OCI-LY3 (cell line): ENCODE data around the gene GAK.

Experiments used
- H2AFZ ChIP-seq: fragments of 200-600, 300-600 bp; shearing (Covaris generic); 2 replicates; pipeline ENCODE4 v1.6.0; 2014; ENCODE audit warnings: antibody characterized with exemption, low read depth, low read length
- H3K27ac ChIP-seq: fragments of 200-600, 300-600 bp; sonication (generic); 2 replicates; pipeline ENCODE4 v1.5.1; 2014; ENCODE audit warnings: mild to moderate bottlenecking, low read length, moderate library complexity, mixed read lengths
- H3K27me3 ChIP-seq: fragments of 200-600, 300-600 bp; sonication (generic); 2 replicates; pipeline ENCODE4 v1.6.1; 2014; ENCODE audit warnings: low read depth, low read length, mixed read lengths
- H3K36me3 ChIP-seq: fragments of 200-600, 300-600 bp; sonication (generic); replicated peaks from 2 replicates; pipeline ENCODE3; 2014; ENCODE audit warnings: low read depth, low read length, mixed read lengths
- H3K4me1 ChIP-seq: fragments of 300-600, 200-600 bp; sonication (generic); 2 replicates; pipeline ENCODE4 v1.6.1; 2014; ENCODE audit warnings: low read length, mixed read lengths
- H3K4me2 ChIP-seq: fragments of 200-600, 300-600 bp; sonication (generic); 2 replicates; pipeline ENCODE4 v1.6.1; 2014; ENCODE audit warnings: low read length, mixed read lengths
- H3K4me3 ChIP-seq: fragments of 300-600, 200-600 bp; sonication (generic); 2 replicates; pipeline ENCODE4 v1.5.1; 2014; ENCODE audit warnings: antibody characterized with exemption, mild to moderate bottlenecking, low read length, moderate library complexity
- H3K79me2 ChIP-seq: fragments of 300-600, 200-600 bp; shearing (Covaris generic); 2 replicates; pipeline ENCODE4 v1.6.1; 2014; ENCODE audit warnings: mild to moderate bottlenecking, low read length, mixed read lengths
- H3K9ac ChIP-seq: fragments of 300-600, 200-600 bp; shearing (Covaris generic); 2 replicates; pipeline ENCODE4 v1.6.0; 2014; ENCODE audit warnings: mild to moderate bottlenecking, low read length, moderate library complexity
- H3K9me3 ChIP-seq: fragments of 200-600, 300-600 bp; shearing (Covaris generic); 2 replicates; pipeline ENCODE4 v1.6.1; 2014; ENCODE audit warnings: low read length, mixed read lengths; ENCODE audit not compliant: insufficient read depth
- H4K20me1 ChIP-seq: fragments of 200-600, 300-600 bp; sonication (generic); 2 replicates; pipeline ENCODE4 v1.6.1; 2016; ENCODE audit warnings: low read length, mixed read lengths; ENCODE audit not compliant: insufficient read depth
- EZH2phosphoT487 ChIP-seq: fragments of 200-600 bp; shearing (Covaris generic); IDR thresholded peaks from 2 replicates; pipeline ENCODE4 v1.6.1; 2018; ENCODE audit warnings: antibody characterized with exemption, mixed run types, low read depth
- TF ChIP-seq, protein P1 (sequence below): fragments of 200-600, 300-600 bp; sonication (generic); IDR thresholded peaks from 2 replicates; pipeline ENCODE4 v1.5.1; 2014; ENCODE audit warnings: antibody characterized with exemption, low read length, low read depth

Gene GAK

DNA sequence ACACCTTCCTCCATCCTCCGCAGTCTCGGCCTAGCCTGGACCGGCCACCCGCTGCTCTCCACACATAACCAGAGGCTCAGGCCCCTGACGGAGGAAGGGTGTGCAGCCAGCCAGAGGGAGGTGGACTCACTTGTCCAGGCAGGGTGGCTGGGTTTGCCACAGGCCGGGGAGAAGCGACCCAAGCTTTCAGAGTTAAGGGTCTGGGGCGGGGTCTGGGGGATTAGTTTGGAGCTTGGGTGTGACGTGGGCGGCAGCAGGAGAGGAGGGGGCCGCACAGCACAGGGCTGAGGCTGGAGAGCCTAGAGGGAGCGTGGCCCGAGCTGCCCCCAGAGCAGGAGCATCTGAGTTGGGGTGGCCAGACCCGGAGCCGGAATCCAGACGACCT is 83.8 kb downstream of the GAK start:
- no peak for TF ChIP-seq EZH2phosphoT487
- TF ChIP-seq, protein P1, sequence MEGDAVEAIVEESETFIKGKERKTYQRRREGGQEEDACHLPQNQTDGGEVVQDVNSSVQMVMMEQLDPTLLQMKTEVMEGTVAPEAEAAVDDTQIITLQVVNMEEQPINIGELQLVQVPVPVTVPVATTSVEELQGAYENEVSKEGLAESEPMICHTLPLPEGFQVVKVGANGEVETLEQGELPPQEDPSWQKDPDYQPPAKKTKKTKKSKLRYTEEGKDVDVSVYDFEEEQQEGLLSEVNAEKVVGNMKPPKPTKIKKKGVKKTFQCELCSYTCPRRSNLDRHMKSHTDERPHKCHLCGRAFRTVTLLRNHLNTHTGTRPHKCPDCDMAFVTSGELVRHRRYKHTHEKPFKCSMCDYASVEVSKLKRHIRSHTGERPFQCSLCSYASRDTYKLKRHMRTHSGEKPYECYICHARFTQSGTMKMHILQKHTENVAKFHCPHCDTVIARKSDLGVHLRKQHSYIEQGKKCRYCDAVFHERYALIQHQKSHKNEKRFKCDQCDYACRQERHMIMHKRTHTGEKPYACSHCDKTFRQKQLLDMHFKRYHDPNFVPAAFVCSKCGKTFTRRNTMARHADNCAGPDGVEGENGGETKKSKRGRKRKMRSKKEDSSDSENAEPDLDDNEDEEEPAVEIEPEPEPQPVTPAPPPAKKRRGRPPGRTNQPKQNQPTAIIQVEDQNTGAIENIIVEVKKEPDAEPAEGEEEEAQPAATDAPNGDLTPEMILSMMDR = no peak
- no peak overlapping the region for H3K4me2 ChIP-seq
- H4K20me1 ChIP-seq = no peaks in the 10 kb centered on the region
- H3K4me1 ChIP-seq = no peaks in the 10 kb centered on the region
- H3K9me3 ChIP-seq = no peaks in the 10 kb centered on the region
- H3K4me3 ChIP-seq = no peak overlapping the region
- H3K36me3 ChIP-seq = peaks cover 33% of the 10 kb centered on the region
- H3K9ac ChIP-seq = no peak overlapping the region
- H3K79me2 ChIP-seq = no peaks in the 10 kb centered on the region
- no peak overlapping the region for H2AFZ ChIP-seq
- no peak overlapping the region for H3K27ac ChIP-seq
- H3K27me3 ChIP-seq = no peaks in the 10 kb centered on the region

DNA sequence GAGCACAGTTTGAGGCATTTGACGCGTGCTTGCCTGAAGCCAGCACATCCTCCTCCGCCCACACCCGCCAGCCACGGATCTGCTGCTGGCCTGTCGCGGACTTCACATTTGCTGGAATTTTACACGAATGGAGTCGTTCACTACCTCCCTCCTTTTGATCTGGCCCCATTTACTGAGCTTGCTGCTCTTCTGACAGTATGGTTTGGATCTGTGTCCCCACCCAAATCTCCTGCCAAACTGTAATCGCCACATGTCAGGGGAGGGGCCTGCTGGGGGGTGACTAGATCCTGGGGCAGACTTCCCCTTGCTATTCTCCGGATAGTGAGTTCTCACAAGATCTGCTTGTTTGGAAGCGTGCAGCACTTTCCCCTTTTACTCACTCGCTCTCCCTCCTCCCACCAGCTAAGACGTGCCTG is 86.3 kb downstream of the GAK start:
- no peak overlapping the region for H3K4me3 ChIP-seq
- no peaks in the 10 kb centered on the region for H3K27me3 ChIP-seq
- no peak overlapping the region for H3K4me2 ChIP-seq
- no peaks in the 10 kb centered on the region for H3K9me3 ChIP-seq
- no peaks in the 10 kb centered on the region for H3K4me1 ChIP-seq
- TF ChIP-seq, protein P1 = no peak
- TF ChIP-seq EZH2phosphoT487 = no peak
- H3K9ac ChIP-seq = no peak overlapping the region
- no peaks in the 10 kb centered on the region for H4K20me1 ChIP-seq
- no peak overlapping the region for H3K27ac ChIP-seq
- H2AFZ ChIP-seq = no peak overlapping the region
- H3K79me2 ChIP-seq = no peaks in the 10 kb centered on the region
- peaks cover 45% of the 10 kb centered on the region for H3K36me3 ChIP-seq

DNA sequence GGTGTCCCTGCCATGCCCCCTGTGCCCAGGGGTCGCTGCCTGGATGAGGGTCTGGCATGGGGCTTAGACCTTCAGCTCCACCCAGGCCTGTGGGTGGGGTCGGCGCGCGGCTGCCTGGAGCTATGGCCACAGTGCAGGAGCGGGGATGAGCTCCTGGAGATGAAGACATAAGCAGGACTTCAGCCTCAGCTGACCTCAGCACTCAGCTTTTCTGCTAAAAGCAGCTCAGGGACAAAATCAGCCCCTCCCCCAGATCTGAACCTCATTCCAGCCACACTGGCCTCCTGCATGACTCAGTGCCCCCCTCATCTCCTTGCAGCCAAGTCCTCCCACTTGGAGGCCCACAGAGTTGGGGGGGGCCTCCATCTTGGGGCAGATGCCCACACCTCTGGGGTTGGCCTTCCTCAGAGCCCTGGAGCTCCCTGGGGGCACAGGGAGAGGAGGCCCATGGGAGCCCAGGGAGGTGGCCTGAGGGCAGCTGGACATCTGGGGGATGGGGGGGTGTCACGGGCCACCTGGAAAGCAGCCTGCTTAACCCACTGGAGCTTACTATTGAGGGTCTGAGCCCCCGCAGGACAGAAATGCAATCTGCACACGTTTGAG is 86.8 kb downstream of the GAK start:
- H3K4me2 ChIP-seq = no peak overlapping the region
- no peak for TF ChIP-seq EZH2phosphoT487
- TF ChIP-seq, protein P1 = no peak
- no peak overlapping the region for H3K9ac ChIP-seq
- no peaks in the 10 kb centered on the region for H4K20me1 ChIP-seq
- no peaks in the 10 kb centered on the region for H3K27me3 ChIP-seq
- no peaks in the 10 kb centered on the region for H3K9me3 ChIP-seq
- H3K4me3 ChIP-seq = no peak overlapping the region
- H3K4me1 ChIP-seq = no peaks in the 10 kb centered on the region
- H3K27ac ChIP-seq = no peak overlapping the region
- H3K79me2 ChIP-seq = no peaks in the 10 kb centered on the region
- peaks cover 45% of the 10 kb centered on the region for H3K36me3 ChIP-seq
- no peak overlapping the region for H2AFZ ChIP-seq

DNA sequence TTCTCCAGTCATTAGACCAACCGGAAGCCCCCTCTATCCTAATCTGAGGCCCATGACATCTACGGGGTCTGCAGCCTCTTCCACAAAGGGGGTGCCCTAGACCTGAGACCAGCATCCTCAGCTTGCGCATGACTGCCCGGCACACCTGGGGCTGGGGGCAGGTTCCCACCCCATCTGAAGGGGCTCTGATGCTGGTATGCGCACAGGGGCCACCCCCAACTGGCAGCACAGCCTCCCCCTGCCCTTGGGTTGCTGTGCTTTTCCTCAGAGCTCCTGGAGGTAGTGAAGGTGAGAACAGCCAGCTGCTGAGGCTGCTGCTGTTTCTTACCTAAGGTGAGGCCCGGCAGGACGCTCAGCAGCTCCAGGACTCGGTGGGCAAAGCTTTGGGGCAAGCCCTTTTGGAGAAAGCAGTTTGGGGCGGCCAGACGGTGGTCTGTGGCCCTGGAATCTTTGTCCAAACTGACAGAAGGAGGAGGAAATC is 87.3 kb downstream of the GAK start:
- no peaks in the 10 kb centered on the region for H3K9me3 ChIP-seq
- H3K4me1 ChIP-seq = no peaks in the 10 kb centered on the region
- TF ChIP-seq, protein P1 = no peak
- no peak for TF ChIP-seq EZH2phosphoT487
- peaks cover 42% of the 10 kb centered on the region for H3K36me3 ChIP-seq
- no peak overlapping the region for H3K4me2 ChIP-seq
- no peak overlapping the region for H3K4me3 ChIP-seq
- no peaks in the 10 kb centered on the region for H3K27me3 ChIP-seq
- H4K20me1 ChIP-seq = no peaks in the 10 kb centered on the region
- H3K9ac ChIP-seq = no peak overlapping the region
- no peak overlapping the region for H3K27ac ChIP-seq
- no peak overlapping the region for H2AFZ ChIP-seq
- no peaks in the 10 kb centered on the region for H3K79me2 ChIP-seq
